GM13976 (cell line): ENCODE data around the gene CSK.
A peak's percentile ranks its signal among the peaks of the same experiment; 100 is the strongest.

Source experiments
- DNase-seq: peaks from one replicate; pipeline ENCODE4 v3.0.0; 2012; ENCODE audit warnings: low spot score
- in situ Hi-C: fragments of 300-500 bp; cut with MboI; formaldehyde crosslinking; loops from one replicate; pipeline ENCODE4 v1.12.0; 2022; ENCODE audit warnings: low sequenced_read_pairs, mixed read lengths, inconsistent platforms; ENCODE audit not compliant: unreplicated experiment
- TF ChIP-seq, protein P1 (sequence below): IDR thresholded peaks from 2 replicates; pipeline ENCODE4 v1.5.1; 2012; ENCODE audit warnings: borderline replicate concordance, mild to moderate bottlenecking; ENCODE audit not compliant: insufficient read depth; ENCODE audit errors: extremely low read depth, missing control alignments, control extremely low read depth

Gene CSK

DNA sequence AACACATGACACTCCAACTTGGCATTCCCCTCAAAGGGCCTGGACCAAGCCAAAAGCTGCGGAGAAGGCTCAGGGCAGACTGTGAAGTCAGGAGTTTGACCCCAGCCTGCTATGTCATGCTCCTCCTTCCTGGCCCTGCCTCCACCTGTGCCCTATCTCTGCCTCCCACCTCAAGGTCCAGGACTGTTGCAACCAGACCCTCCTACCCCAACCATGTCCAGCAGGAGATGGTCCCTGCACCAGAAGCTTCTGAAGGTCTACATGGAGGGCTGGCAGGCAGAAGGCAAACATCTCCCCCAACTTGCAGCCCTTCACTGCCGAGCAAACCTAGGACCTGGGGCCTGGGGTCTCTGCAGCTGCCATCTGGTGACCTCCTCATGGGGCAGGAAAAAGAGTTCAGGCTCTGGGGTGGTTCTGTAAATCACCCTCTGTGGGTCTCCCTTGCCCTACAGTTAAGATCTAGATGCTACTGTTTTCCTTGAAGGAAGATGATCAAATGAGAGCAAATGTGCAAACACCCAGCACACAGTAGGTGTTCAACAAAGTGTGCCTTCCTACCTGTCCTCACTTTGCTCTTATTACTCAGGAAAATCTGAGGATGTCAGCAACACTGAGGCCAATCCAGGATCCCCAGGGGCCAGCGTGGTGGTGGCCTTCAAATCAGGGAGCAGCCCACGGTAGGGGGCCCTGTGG is 11.5 kb upstream of the CSK start:
- in situ Hi-C loops, result no loop called here
- no peak for DNase-seq
- TF ChIP-seq, protein P1, sequence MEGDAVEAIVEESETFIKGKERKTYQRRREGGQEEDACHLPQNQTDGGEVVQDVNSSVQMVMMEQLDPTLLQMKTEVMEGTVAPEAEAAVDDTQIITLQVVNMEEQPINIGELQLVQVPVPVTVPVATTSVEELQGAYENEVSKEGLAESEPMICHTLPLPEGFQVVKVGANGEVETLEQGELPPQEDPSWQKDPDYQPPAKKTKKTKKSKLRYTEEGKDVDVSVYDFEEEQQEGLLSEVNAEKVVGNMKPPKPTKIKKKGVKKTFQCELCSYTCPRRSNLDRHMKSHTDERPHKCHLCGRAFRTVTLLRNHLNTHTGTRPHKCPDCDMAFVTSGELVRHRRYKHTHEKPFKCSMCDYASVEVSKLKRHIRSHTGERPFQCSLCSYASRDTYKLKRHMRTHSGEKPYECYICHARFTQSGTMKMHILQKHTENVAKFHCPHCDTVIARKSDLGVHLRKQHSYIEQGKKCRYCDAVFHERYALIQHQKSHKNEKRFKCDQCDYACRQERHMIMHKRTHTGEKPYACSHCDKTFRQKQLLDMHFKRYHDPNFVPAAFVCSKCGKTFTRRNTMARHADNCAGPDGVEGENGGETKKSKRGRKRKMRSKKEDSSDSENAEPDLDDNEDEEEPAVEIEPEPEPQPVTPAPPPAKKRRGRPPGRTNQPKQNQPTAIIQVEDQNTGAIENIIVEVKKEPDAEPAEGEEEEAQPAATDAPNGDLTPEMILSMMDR, result no peak

DNA sequence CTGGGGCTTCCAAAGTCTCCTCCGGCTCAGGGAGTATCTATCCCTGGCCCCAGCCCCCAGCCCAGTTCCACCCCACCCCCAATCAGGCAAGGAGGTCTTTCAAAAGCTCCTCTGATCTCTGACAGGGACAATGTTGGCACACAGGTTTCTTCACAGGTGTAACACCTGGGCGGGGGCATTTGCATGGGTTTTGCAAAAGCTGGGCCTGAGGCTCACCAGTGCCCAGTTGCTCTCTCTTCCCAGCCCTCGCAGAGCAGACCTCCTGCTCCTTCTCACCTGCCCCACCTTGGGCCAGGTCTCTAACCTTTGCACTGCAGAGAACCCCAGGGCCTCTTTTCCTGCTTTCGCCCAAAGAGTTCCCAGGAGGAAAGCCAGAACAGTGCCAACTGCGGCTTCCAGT is 8.6 kb upstream of the CSK start:
- TF ChIP-seq, protein P1, result no peak
- in situ Hi-C loops, result no loop called here
- DNase-seq, result no peak

DNA sequence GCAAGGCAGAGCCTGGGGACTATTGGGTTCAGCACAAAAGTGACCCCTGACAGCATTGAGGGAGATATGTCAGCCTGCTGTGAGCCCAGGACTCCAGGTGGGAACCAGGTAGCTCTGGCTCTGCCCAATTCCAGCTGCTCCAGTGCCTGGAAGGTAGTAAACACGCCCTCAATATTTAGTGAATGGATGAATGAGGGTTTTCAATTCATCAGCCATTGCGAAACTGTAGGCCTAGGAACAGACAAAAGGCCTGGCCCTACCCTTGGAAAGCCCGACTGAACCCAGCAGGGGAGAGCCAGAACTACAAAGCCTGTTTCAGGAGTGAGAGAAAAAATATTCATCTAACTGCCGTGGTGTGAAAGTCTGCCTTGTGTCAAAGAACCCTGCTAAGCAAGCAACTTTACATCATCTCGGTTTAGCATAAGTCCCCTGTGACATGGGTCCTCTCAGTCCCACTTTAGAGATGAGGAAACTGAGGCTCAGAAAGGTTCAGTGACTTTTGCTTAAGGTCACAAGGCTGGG is 8.1 kb upstream of the CSK start:
- TF ChIP-seq, protein P1, result no peak
- DNase-seq, result no peak
- in situ Hi-C loops, result no loop called here

DNA sequence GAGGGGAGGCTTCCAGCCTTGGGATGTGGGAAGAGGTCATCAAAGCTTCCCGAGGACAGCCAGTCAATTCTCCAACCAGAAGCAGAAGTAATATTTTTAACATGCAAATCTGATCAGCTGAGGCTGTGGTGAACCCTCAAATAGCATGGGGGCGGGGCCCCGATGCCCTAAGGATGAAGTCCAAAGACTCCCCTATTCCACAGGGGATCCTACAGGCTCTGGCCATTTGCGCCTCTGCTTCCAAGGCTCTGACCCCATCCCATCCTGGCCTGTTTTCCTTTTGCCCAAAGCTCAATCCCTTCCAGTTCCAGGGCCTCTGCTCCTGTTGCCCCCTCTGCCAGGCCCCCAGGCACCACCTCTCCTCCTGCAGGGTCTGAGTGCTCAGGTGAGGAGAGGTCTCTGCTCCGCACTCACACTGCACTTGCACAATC is 6.7 kb upstream of the CSK start:
- peak; percentile 45 for DNase-seq
- TF ChIP-seq, protein P1, result no peak
- in situ Hi-C loops, result no loop called here

DNA sequence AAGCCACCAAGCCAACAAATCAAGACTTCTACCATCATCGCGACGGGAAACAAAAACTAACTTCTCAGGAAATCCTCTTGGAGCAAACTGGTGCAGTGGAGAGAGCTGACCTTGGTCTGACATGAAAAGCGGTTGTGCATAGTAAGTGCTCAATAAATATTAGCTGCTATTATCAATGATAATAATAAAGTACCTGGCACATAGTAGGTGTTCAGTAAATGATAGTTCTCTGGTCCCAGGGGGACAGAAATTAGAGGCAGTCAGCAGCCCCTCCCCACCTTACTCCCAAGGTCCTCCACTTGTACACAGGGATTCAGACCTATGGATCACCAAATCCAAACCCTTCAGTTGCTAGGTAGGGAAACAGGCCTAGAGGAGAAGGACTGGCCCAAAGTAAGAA is 6.0 kb upstream of the CSK start:
- no peak for DNase-seq
- in situ Hi-C loops, result no loop called here
- TF ChIP-seq, protein P1, result no peak

DNA sequence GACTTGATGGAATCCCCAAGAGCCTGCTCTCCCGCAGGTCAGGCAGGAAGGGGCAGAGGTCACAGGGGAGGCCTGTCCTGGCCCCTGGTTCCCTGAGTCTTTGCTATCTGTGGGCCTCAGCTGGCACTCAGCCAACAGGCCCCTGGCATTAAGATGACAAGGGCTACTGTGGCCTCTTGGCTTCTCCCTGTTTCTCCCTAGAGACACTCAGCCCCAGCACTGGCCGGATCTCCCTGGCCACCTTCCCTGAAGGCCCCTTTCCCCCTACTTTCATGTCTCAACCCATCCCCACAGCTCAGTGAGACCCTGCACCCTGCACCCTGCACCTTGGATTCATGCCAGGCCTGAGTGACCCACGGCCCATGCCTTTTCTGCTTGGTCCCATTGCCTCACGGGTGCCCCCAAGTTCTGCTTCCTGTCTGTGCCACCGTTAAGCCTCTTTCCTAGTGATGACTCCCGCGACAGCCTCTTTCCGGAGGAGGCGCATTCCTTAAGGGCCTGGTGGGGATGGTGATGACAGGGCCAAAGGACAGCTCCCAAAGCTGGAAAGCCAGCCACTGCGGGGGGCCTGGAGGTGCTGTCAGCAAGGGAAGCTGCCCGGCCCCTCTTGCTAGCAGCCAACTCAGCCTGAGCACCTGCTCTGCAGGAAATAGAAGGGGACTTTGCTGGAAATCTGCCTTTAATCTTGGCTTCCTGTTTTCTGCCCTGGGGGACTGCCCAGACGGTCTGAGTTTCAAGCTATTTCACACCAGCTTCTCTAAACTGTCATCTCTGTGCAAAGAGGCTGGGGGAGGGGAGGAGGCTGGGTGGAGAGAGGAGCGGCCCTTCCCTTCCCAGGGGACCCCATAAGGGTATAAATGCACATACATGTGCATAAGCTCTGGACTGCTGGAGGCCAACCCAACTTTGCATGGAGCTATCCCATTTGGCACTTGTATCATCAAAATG is 4.8 kb upstream of the CSK start:
- in situ Hi-C loops, result no loop called here
- peak; percentile 83 for DNase-seq
- TF ChIP-seq, protein P1, result no peak
